GM13976 (cell line): ENCODE results near the gene TMEM89.
A peak's percentile ranks its signal among the peaks of the same experiment; 100 is the strongest.

Experiments
- DNase-seq: peaks from one replicate; pipeline ENCODE4 v3.0.0; 2012; ENCODE audit warnings: low spot score
- CTCF ChIP-seq: IDR thresholded peaks from 2 replicates; pipeline ENCODE4 v1.5.1; 2012; ENCODE audit warnings: borderline replicate concordance, mild to moderate bottlenecking; ENCODE audit not compliant: insufficient read depth; ENCODE audit errors: extremely low read depth, missing control alignments, control extremely low read depth
- in situ Hi-C: fragments of 300-500 bp; cut with MboI; formaldehyde crosslinking; loops from one replicate; pipeline ENCODE4 v1.12.0; 2022; ENCODE audit warnings: low sequenced_read_pairs, mixed read lengths, inconsistent platforms; ENCODE audit not compliant: unreplicated experiment

Gene TMEM89

GRCh38 chr3:48596676-48597407 is 24.7 kb downstream of the TMEM89 start:
- in situ Hi-C loops, result no loop called here
- DNase-seq, result no peak
- no peak for TF ChIP-seq CTCF

GRCh38 chr3:48596157-48596556 is 25.4 kb downstream of the TMEM89 start:
- in situ Hi-C loops, result no loop called here
- no peak for TF ChIP-seq CTCF
- DNase-seq, result no peak

DNA sequence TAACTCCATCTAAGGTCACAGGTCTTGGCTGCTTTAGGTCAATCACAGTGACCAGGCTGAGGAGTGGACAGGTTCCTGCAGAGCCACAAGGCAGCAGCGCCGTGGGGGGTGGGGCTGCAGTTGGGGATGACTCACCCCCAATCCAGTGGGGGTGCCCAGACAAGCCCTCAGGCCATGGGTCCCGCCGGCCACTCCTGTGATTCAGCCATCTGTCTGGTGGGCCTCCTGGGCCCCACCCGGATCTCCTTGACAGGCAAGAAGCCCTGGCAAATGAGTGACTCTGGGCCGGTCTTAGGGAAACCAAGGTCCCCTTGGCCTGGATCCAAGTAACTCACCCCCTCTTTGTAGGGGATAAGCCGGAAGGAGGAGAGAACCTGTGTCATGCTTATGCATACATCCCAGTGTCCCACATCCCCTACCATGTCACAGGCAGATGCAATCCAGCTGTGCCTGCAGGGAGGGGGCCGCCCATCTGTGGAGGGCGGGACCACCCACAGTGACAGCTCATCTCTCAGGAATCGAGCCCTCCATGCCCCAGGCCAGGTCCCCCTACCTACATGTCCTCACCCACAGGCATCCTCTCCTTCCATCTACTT is 25.9 kb downstream of the TMEM89 start:
- TF ChIP-seq CTCF, result no peak
- in situ Hi-C loops, result no loop called here
- DNase-seq, result no peak

GRCh38 chr3:48595075-48595525 is 26.5 kb downstream of the TMEM89 start, which contains the start of gene COL7A1:
Gene COL7A1, minus strand, starts transcription at chr3:48595329. Its CDS starts 170 bp downstream, at chr3:48595159.
- TF ChIP-seq CTCF, result no peak
- peak; percentile 71 for DNase-seq
- in situ Hi-C loops, result no loop called here

GRCh38 chr3:48594417-48595049 is 27.0 kb downstream of the TMEM89 start:
- in situ Hi-C loops, result no loop called here
- no peak for TF ChIP-seq CTCF
- no peak for DNase-seq

GRCh38 chr3:48593337-48593736 is 28.2 kb downstream of the TMEM89 start:
- TF ChIP-seq CTCF, result no peak
- DNase-seq, result no peak
- in situ Hi-C loops, result no loop called here
